ENCODE results near the gene RPL14. TPM values are rescaled to one million over a fixed set of nuclear protein-coding genes. Genes with fewer than 3 reads are reported as not detected.

RPL14 gene
- total RNA-seq, 2 donors from 2014 or later, result 267 to 422 TPM

DNA sequence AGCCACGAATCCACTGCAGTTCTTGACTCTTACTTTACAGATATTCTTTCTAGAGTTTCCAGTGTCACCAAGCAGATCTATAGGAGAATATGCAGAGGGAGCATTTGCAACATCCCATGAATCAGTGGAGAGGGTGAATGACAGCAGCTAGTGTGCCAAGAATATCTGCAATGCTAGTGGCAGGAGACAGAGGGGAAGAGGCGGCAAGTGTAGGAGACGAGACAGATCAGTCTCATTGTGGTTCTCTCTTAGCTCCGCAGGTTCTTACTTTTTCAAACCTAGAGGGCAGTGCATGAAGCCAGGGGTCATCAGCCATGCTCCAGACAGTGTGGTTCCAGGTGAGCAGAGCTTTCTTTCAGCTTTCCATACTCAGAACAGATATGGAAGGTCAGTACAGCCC, 20.5 kb downstream of the RPL14 start:
- intact Hi-C loops (cut with DNase I), result no loop called here

DNA sequence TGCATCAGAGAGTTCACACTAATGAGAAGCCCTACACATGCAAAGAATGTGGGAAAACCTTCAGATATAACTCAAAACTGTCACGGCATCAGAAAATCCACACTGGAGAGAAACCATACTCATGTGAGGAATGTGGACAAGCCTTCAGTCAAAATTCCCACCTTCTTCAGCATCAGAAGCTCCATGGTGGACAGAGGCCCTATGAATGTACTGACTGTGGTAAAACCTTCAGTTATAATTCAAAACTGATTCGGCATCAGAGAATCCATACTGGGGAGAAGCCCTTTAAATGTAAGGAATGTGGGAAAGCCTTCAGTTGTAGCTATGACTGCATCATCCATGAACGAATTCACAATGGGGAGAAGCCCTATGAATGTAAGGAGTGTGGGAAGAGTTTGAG, 30.0 kb downstream of the RPL14 start:
- Histone ChIP-seq H3K27ac (no peak overlapping the region), H3K27me3 (replicated peaks; ENCODE audit: insufficient read depth) (no peaks in the 10 kb centered on the region), H3K4me1 (replicated peaks) (no peaks in the 10 kb centered on the region), H3K4me3 (no peak overlapping the region), H3K9me3 (no peaks in the 10 kb centered on the region), H3K36me3 (peaks cover 0 to 6% of the 10 kb centered on the region in 2 donors)
- TF ChIP-seq POLR2AphosphoS5 (IDR thresholded peaks at IDR 0.05), result no peak
- TF ChIP-seq, protein P1, sequence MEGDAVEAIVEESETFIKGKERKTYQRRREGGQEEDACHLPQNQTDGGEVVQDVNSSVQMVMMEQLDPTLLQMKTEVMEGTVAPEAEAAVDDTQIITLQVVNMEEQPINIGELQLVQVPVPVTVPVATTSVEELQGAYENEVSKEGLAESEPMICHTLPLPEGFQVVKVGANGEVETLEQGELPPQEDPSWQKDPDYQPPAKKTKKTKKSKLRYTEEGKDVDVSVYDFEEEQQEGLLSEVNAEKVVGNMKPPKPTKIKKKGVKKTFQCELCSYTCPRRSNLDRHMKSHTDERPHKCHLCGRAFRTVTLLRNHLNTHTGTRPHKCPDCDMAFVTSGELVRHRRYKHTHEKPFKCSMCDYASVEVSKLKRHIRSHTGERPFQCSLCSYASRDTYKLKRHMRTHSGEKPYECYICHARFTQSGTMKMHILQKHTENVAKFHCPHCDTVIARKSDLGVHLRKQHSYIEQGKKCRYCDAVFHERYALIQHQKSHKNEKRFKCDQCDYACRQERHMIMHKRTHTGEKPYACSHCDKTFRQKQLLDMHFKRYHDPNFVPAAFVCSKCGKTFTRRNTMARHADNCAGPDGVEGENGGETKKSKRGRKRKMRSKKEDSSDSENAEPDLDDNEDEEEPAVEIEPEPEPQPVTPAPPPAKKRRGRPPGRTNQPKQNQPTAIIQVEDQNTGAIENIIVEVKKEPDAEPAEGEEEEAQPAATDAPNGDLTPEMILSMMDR (IDR thresholded peaks at IDR 0.05), result no peak
- TF ChIP-seq POLR2A (IDR thresholded peaks at IDR 0.05), result no peak
- 95% methylated on average over 3 of the region's 3 CpGs for WGBS
- no peak for DNase-seq (ENCODE audit: low spot score)
- intact Hi-C loops (cut with DNase I), result no loop called here

More for the DNA sequence above, 20.5 kb downstream of the RPL14 start:
- Histone ChIP-seq H3K4me3 (peak overlapping the region; percentile 55 to 67), H3K27me3 (replicated peaks; ENCODE audit: insufficient read depth) (no peaks in the 10 kb centered on the region), H3K4me1 (replicated peaks) (no peaks in the 10 kb centered on the region), H3K9me3 (no peaks in the 10 kb centered on the region), H3K36me3 (no peaks in the 10 kb centered on the region), H3K27ac (no peak overlapping the region)
- TF ChIP-seq POLR2AphosphoS5 (IDR thresholded peaks at IDR 0.05) (no peak), POLR2A (IDR thresholded peaks at IDR 0.05) (no peak)
- TF ChIP-seq, protein P1 (IDR thresholded peaks at IDR 0.05), result no peak
- WGBS, result 44% methylated on average over 4 of the region's 4 CpGs
- DNase-seq (ENCODE audit: low spot score), result no peak

DNA sequence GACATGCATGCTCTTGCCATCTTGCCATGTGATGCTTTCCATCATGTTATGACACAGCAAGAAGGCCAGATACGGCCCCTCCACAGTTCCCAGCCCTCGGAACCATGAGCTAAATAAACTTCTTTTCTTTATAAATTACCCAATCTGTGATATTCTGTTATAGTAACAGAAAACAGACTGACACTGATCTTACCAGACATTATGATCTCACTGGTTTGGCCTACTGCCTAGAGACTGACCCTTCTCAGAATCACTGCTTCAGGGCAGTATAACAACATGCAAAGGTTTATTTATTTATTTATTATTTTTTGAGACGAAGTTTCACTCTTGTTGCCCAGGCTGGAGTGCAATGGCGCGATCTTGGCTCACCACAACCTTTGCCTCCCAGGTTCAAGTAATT, 33.8 kb downstream of the RPL14 start:
- no peak for DNase-seq (ENCODE audit: low spot score)
- 91% methylated on average over 5 of the region's 5 CpGs for WGBS
- Histone ChIP-seq H3K36me3 (no peaks in the 10 kb centered on the region), H3K4me1 (replicated peaks) (no peaks in the 10 kb centered on the region), H3K27ac (no peak overlapping the region), H3K27me3 (replicated peaks; ENCODE audit: insufficient read depth) (no peaks in the 10 kb centered on the region), H3K9me3 (no peaks in the 10 kb centered on the region), H3K4me3 (no peak overlapping the region)
- intact Hi-C loops (cut with DNase I), result no loop called here
- TF ChIP-seq POLR2AphosphoS5 (IDR thresholded peaks at IDR 0.05), result no peak
- TF ChIP-seq POLR2A (IDR thresholded peaks at IDR 0.05), result no peak
- TF ChIP-seq, protein P1 (IDR thresholded peaks at IDR 0.05), result no peak

DNA sequence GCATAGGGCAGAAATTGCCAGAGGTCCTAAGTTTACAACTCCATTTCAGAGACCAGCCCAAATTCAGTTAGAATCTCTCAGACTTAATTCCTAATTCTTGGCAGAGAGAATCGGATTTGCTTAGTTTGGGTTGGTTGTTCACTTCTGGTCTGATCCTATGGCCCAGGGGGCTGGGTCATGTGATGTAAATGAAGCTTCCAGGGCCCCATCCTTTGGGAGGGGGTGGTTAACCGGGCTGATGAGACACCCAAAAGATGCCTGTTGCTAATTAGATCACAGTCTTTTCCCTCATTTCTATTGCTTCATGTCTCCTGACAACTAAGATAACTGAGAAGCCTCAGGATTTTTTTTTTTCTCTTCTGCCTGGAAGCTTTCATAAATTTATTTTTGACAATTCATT, 37.6 kb downstream of the RPL14 start:
- TF ChIP-seq, protein P1 (IDR thresholded peaks at IDR 0.05), result no peak
- no peak for TF ChIP-seq POLR2AphosphoS5 (IDR thresholded peaks at IDR 0.05)
- intact Hi-C loops (cut with DNase I), result no loop called here
- H3K27ac ChIP-seq, result no peak overlapping the region
- no peaks in the 10 kb centered on the region for H3K9me3 ChIP-seq
- no peak overlapping the region for H3K4me3 ChIP-seq
- no peak for DNase-seq (ENCODE audit: low spot score)
- WGBS, result 44% methylated on average over 2 of the region's 2 CpGs
- no peaks in the 10 kb centered on the region for H3K27me3 ChIP-seq (replicated peaks; ENCODE audit: insufficient read depth)
- H3K4me1 ChIP-seq (replicated peaks), result no peaks in the 10 kb centered on the region
- no peaks in the 10 kb centered on the region for H3K36me3 ChIP-seq

DNA sequence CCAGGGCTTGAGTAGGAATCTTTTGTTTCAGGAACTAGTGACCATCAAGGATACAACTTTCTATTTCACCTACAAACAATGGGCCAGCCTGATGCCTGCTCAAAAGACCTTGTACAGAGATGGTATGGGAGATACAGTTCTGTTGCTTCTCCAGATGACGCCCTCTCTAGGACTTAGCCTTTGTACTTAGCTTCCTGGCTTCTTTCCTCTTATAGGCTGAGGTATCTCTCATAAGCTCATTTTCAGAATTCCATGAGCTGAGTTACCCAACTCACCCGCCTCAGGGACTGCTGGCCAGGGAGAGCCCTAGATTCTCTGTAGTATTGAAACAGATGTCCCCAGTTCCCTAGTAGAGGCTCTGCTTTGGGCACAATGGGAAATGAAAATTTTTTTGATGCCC, 40.1 kb downstream of the RPL14 start:
- intact Hi-C loops (cut with DNase I), result no loop called here
- WGBS, result 93% methylated on average over 2 of the region's 2 CpGs
- no peaks in the 10 kb centered on the region for H3K9me3 ChIP-seq
- no peaks in the 10 kb centered on the region for H3K36me3 ChIP-seq
- H3K4me3 ChIP-seq, result no peak overlapping the region
- no peak overlapping the region for H3K27ac ChIP-seq
- DNase-seq (ENCODE audit: low spot score), result no peak
- H3K27me3 ChIP-seq (replicated peaks; ENCODE audit: insufficient read depth), result no peaks in the 10 kb centered on the region
- no peaks in the 10 kb centered on the region for H3K4me1 ChIP-seq (replicated peaks)
- TF ChIP-seq POLR2AphosphoS5 (IDR thresholded peaks at IDR 0.05) (no peak), POLR2A (IDR thresholded peaks at IDR 0.05) (no peak)
- TF ChIP-seq, protein P1 (IDR thresholded peaks at IDR 0.05), result no peak

Measured in prostate gland (tissue), 2 donors.